ENCODE measurements around the gene MAPKAPK3. TPM values are rescaled to one million over a fixed set of nuclear protein-coding genes. Genes with fewer than 3 reads are reported as not detected.

MAPKAPK3 gene
- total and polyA plus RNA-seq, 2 experiments from 2014 or later: 40.5 to 43.1 TPM

DNA sequence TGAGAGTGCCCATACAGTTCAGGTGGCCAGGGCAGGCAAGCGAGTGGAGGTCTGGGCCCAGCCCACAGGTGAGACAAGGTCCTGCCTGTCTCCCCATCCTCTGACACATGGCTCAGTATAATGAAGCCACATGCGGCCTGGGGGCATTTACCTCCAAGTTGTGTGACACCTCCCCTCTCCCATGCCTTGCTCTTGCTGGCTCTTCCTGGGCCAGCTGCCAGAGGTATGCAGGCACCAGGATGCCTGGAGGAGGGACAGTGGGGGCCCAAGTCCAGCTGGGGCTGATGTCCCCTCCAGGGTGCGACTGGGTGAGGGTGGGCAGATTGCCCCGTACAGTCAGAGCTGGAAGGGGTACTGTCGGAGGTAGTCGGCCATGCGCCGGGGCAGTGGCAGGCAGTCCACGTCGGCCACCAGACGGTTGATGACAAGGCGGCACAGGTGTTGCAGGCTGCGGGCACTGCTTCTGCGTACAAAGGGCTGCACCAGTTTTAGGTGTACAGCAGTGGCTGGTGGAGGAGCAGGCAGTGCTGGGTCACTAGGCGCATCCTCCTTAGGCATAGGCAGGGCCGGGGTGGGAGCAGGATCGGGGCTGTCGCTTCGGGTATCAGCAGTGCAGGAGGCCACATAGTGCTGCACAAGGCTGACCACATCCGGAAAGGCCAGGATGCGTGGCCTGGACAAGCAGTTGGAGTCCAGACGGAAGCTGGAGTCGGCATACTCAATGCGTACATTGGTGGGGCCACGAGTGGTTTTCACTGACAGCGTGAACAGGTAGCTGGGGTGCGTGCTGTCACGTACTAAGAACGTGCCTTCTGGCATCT lies 9.5 kb upstream of the MAPKAPK3 start:
- Histone ChIP-seq H2AFZ (no peak overlapping the region), H3K36me3 (replicated peaks; ENCODE audit: insufficient read depth, low read depth) (no peaks in the 10 kb centered on the region), H3K4me2 (no peak overlapping the region), H4K20me1 (ENCODE audit: insufficient read depth, poor library complexity, severe bottlenecking) (no peaks in the 10 kb centered on the region), H3K4me3 (no peak overlapping the region), H3K9me3 (ENCODE audit: low read depth) (no peaks in the 10 kb centered on the region), H3K27ac (no peak overlapping the region), H3K79me2 (peaks cover 20% of the 10 kb centered on the region), H3K27me3 (no peaks in the 10 kb centered on the region), H3K4me1 (ENCODE audit: insufficient read depth) (peaks cover 24% of the 10 kb centered on the region), H3K9me2 (replicated peaks; ENCODE audit: insufficient read depth) (no peaks in the 10 kb centered on the region)
- no peak for DNase-seq (ENCODE audit: low spot score)
- TF ChIP-seq EZH2phosphoT487 (IDR thresholded peaks at IDR 0.05; ENCODE audit: low read depth, severe bottlenecking, unreplicated experiment) (no peak), EZH2 (IDR thresholded peaks at IDR 0.05; ENCODE audit: borderline replicate concordance) (no peak)
- TF ChIP-seq, protein P1, sequence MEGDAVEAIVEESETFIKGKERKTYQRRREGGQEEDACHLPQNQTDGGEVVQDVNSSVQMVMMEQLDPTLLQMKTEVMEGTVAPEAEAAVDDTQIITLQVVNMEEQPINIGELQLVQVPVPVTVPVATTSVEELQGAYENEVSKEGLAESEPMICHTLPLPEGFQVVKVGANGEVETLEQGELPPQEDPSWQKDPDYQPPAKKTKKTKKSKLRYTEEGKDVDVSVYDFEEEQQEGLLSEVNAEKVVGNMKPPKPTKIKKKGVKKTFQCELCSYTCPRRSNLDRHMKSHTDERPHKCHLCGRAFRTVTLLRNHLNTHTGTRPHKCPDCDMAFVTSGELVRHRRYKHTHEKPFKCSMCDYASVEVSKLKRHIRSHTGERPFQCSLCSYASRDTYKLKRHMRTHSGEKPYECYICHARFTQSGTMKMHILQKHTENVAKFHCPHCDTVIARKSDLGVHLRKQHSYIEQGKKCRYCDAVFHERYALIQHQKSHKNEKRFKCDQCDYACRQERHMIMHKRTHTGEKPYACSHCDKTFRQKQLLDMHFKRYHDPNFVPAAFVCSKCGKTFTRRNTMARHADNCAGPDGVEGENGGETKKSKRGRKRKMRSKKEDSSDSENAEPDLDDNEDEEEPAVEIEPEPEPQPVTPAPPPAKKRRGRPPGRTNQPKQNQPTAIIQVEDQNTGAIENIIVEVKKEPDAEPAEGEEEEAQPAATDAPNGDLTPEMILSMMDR (IDR thresholded peaks at IDR 0.05; ENCODE audit: poor library complexity): no peak
- WGBS (ENCODE audit: low lambda C conversion rate, missing lambda C conversion rate): 95% methylated on average over 29 of the region's 29 CpGs

DNA sequence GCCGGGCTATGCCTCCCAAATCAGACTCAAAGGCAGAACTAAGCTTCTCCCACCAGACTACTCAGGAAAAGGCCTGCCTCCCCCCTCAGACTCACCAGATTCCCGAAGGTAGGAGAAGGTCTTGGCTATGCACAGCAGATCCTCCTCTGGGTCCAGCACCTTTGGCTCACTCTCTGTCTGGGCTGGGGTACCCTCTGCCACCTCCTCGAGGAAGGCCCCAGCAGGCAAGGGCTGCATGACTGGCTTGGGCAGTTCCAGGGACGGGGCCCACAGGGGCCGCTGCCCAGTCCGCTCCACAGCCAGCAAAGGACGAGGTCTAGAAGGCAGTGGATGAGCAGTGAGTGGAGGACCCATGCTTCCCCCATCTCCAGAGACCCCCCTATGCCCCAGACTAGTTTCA lies 8.7 kb upstream of the MAPKAPK3 start:
- H3K4me2 ChIP-seq: no peak overlapping the region
- no peaks in the 10 kb centered on the region for H3K36me3 ChIP-seq (replicated peaks; ENCODE audit: insufficient read depth, low read depth)
- no peak for DNase-seq (ENCODE audit: low spot score)
- peaks cover 20% of the 10 kb centered on the region for H3K79me2 ChIP-seq
- H2AFZ ChIP-seq: no peak overlapping the region
- WGBS (ENCODE audit: low lambda C conversion rate, missing lambda C conversion rate): 98% methylated on average over 7 of the region's 7 CpGs
- H3K4me3 ChIP-seq: no peak overlapping the region
- no peaks in the 10 kb centered on the region for H3K9me3 ChIP-seq (ENCODE audit: low read depth)
- no peaks in the 10 kb centered on the region for H3K27me3 ChIP-seq
- no peaks in the 10 kb centered on the region for H4K20me1 ChIP-seq (ENCODE audit: insufficient read depth, poor library complexity, severe bottlenecking)
- TF ChIP-seq, protein P1 (IDR thresholded peaks at IDR 0.05; ENCODE audit: poor library complexity): no peak
- TF ChIP-seq EZH2phosphoT487 (IDR thresholded peaks at IDR 0.05; ENCODE audit: low read depth, severe bottlenecking, unreplicated experiment): no peak
- TF ChIP-seq EZH2 (IDR thresholded peaks at IDR 0.05; ENCODE audit: borderline replicate concordance): no peak
- H3K4me1 ChIP-seq (ENCODE audit: insufficient read depth): peaks cover 23% of the 10 kb centered on the region
- no peaks in the 10 kb centered on the region for H3K9me2 ChIP-seq (replicated peaks; ENCODE audit: insufficient read depth)
- H3K27ac ChIP-seq: no peak overlapping the region

DNA sequence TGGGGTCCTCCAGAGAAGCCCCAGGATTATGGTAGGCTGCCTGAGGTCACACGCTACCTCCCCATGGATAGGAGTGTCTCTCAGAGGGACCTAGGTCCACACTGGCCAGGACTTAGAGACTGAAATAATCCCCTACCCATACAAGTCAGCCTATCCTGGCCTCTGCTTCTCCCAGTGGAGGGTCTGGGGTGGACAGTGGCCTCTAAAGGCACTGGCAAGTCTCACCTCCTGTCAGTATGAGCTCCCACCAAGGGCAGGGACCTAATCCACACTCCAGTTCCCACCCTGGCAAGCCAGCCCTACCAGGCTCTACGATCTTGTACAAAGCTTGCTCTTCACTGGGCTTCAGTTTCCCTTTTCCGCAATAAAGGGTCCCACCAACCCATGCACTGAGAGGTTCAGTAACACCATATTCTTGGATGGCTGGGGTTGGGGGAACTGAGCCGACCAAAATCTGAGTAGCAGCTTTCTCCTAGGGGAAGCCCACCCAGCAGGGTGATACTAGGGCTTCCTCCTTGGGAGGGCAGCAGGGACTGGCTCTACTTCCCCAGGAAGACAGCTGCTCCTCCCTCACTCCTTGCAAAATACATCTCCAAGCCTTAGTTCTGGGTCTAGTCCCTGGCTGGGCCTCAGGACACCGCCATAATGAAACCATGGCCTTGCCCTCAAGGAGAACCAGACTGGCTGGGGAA lies 7.7 kb upstream of the MAPKAPK3 start:
- Histone ChIP-seq H3K4me1 (ENCODE audit: insufficient read depth) (peaks cover 23% of the 10 kb centered on the region), H3K27ac (no peak overlapping the region), H3K4me2 (no peak overlapping the region), H3K4me3 (no peak overlapping the region), H2AFZ (no peak overlapping the region), H3K79me2 (peaks cover 20% of the 10 kb centered on the region), H3K9me3 (ENCODE audit: low read depth) (no peaks in the 10 kb centered on the region), H4K20me1 (ENCODE audit: insufficient read depth, poor library complexity, severe bottlenecking) (no peaks in the 10 kb centered on the region), H3K36me3 (replicated peaks; ENCODE audit: insufficient read depth, low read depth) (no peaks in the 10 kb centered on the region), H3K9me2 (replicated peaks; ENCODE audit: insufficient read depth) (no peaks in the 10 kb centered on the region), H3K27me3 (no peaks in the 10 kb centered on the region)
- TF ChIP-seq EZH2phosphoT487 (IDR thresholded peaks at IDR 0.05; ENCODE audit: low read depth, severe bottlenecking, unreplicated experiment): no peak
- no peak for TF ChIP-seq EZH2 (IDR thresholded peaks at IDR 0.05; ENCODE audit: borderline replicate concordance)
- TF ChIP-seq, protein P1 (IDR thresholded peaks at IDR 0.05; ENCODE audit: poor library complexity): no peak
- no peak for DNase-seq (ENCODE audit: low spot score)
- 93% methylated on average over 5 of the region's 5 CpGs for WGBS (ENCODE audit: low lambda C conversion rate, missing lambda C conversion rate)

Data from hepatocyte (in vitro differentiated cells).